GM18505 (cell line): Measurements from ENCODE around the gene CACNA1I.
"Not testable (repeated sequence)": the region's sequence is repeated elsewhere in the genome, so short reads cannot be mapped to it uniquely, and the experiment has no call there.

Experiments
- ATAC-seq: cut with Tn5 transposase; IDR thresholded peaks from one replicate; pipeline ENCODE4 v1.9.1; 2021; ENCODE audit not compliant: unreplicated experiment
- POLR2A ChIP-seq: IDR thresholded peaks from 4 replicates; pipeline ENCODE4 v1.6.1; 2011; ENCODE audit warnings: borderline replicate concordance; ENCODE audit not compliant: insufficient read depth, insufficient read length; ENCODE audit errors: extremely low read depth

Gene CACNA1I

GRCh38 chr22:39570665-39571064 lies at the start of gene CACNA1I:
TSS of gene CACNA1I (plus strand) at chr22:39570753. CDS start at chr22:39570753, 0 bp downstream.
- no peak for TF ChIP-seq POLR2A
- no peak for ATAC-seq

DNA sequence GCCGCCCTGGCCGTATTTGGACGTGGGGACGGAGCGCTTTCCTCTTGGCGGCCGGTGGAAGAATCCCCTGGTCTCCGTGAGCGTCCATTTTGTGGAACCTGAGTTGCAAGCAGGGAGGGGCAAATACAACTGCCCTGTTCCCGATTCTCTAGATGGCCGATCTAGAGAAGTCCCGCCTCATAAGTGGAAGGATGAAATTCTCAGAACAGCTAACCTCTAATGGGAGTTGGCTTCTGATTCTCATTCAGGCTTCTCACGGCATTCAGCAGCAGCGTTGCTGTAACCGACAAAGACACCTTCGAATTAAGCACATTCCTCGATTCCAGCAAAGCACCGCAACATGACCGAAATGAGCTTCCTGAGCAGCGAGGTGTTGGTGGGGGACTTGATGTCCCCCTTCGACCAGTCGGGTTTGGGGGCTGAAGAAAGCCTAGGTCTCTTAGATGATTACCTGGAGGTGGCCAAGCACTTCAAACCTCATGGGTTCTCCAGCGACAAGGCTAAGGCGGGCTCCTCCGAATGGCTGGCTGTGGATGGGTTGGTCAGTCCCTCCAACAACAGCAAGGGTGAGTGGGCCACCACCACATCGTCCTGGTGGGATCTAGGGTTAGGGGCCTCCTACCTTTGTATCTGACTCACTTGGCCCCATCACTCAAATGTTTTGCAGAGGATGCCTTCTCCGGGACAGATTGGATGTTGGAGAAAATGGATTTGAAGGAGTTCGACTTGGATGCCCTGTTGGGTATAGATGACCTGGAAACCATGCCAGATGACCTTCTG lies 49.3 kb upstream of the CACNA1I start:
- not testable (repeated sequence) for ATAC-seq

GRCh38 chr22:39522091-39522490 lies 48.5 kb upstream of the CACNA1I start:
- ATAC-seq, result not testable (repeated sequence)

GRCh38 chr22:39522567-39523300 lies 47.8 kb upstream of the CACNA1I start:
- no peak for ATAC-seq
- peak; percentile 73 for TF ChIP-seq POLR2A

DNA sequence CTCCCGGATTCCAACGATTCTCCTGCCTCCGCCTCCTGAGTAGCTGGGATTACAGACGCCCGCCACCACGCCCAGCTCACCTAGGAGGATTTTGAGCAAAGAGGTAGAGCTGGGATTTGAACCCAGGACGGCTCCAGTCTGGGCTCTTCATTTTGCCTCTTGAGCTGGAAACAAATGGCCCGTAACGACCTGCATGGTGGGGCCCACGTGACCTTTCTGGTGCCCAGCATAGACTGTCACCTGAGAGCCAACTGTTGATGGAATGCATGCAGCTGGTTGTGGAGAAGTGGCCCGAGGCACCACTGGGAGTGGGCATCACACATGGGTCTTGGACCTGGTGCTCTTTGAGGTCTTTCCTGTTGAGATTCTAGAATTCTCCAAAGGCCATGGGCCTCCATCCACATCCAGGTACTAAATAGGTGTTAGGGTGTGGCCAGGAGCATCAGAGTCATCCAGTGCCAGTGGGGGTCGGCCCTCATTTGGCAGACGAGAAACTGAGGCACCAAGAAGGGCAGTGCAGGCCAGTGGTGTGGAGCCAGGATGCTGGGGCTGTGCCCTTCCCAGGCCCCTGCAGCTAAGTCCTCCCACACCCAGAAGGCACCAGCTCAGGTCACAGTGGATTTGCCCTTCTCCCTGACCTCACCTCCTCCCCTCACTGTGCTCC lies 46.3 kb upstream of the CACNA1I start:
- no peak for TF ChIP-seq POLR2A
- ATAC-seq, result no peak

GRCh38 chr22:39524753-39525657 lies 45.5 kb upstream of the CACNA1I start:
- no peak for ATAC-seq
- no peak for TF ChIP-seq POLR2A

DNA sequence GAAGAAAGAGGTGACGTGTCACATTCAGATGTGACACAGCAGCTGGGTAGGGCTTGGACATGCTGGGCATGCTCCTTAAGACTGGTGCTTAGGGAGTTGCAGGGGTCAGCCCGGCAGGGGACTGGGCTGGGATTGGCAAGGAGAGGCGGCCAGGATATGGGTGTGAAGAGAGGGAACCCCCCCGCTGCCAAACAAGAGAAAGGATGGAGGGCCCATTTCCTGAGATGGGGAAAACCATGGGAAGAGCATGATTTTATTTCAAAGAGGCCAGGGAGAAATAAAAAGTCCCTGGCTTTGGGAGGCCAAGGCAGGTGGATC lies 44.9 kb upstream of the CACNA1I start:
- no peak for TF ChIP-seq POLR2A
- no peak for ATAC-seq

DNA sequence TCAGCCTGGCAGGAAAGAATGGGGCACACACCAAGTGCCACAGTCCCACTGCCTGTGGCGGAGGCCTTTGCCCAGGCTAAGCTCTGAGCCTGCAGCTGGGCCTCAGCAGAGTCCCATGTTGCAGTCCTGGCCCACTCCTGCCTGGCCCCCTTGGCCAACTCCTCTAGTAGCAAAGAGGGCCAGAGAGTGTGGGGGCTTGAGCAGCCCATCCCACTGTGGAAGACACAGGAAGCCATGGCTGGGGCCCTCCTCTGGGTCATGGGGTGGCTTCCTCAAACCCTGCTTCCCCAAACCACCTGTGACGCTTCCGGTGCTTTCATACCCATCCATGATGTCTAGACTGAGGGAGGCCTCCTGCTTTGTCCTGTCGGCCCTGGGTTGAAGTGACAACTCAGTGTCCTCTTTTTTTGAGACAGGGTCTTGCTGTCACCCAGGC lies 43.8 kb upstream of the CACNA1I start:
- no peak for ATAC-seq
- no peak for TF ChIP-seq POLR2A

GRCh38 chr22:39527481-39527961 lies 43.0 kb upstream of the CACNA1I start:
- ATAC-seq, result no peak
- TF ChIP-seq POLR2A, result no peak

DNA sequence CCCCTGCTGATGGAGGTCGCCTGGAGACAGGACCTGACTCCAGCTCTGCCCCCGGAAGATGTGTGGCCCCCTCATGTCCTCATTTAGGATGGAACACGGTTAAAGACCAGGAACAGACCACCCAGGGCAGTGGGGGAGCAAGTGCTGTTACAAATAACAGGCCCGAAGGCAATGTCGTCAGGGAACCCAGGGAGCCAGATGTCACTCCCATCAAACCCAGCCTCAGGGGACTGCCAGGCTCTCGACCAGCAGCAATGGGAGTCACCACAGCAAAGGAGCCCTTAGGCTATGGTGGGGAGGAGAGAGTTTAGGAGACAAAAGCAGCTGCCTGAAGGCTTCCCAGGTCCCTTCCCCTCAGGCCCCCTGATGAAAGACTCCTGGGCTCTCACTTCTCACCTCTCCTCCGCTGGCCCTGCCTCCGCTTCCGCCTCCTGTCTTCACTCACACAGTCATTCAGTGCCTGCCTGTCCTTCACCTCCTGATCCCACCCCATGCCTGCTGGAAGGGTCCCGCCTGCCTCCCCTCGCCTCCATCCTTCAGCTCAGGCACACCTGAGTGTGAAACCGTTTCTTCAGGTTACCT lies 42.4 kb upstream of the CACNA1I start:
- no peak for ATAC-seq
- peak; percentile 54 for TF ChIP-seq POLR2A

- peak; percentile 28 for ATAC-seq
- TF ChIP-seq POLR2A, result no peak
Measured at GRCh38 chr22:39528681-39529486, 41.7 kb upstream of the CACNA1I start.

- TF ChIP-seq POLR2A, result no peak
- ATAC-seq, result no peak
Measured at GRCh38 chr22:39529487-39529851, 41.1 kb upstream of the CACNA1I start.
